ENCODE measurements around the gene FTH1.

GRCh38 chr11:61967924-61968757 is 707 bp upstream of the FTH1 start:
- TF ChIP-seq EP300 (conservative IDR thresholded peaks at IDR 0.05; ENCODE audit: poor library complexity, severe bottlenecking) (no peak), EZH2 (IDR thresholded peaks at IDR 0.05; ENCODE audit: borderline replicate concordance, insufficient read depth, low read length, poor library complexity, severe bottlenecking) (no peak), TAF1 (IDR thresholded peaks at IDR 0.05; ENCODE audit: low read depth) (no peak), POLR2AphosphoS5 (IDR thresholded peaks at IDR 0.05) (no peak), RAD21 (conservative IDR thresholded peaks at IDR 0.05) (no peak), SMC3 (conservative IDR thresholded peaks at IDR 0.05; ENCODE audit: poor library complexity) (no peak)
- TF ChIP-seq, protein P1, sequence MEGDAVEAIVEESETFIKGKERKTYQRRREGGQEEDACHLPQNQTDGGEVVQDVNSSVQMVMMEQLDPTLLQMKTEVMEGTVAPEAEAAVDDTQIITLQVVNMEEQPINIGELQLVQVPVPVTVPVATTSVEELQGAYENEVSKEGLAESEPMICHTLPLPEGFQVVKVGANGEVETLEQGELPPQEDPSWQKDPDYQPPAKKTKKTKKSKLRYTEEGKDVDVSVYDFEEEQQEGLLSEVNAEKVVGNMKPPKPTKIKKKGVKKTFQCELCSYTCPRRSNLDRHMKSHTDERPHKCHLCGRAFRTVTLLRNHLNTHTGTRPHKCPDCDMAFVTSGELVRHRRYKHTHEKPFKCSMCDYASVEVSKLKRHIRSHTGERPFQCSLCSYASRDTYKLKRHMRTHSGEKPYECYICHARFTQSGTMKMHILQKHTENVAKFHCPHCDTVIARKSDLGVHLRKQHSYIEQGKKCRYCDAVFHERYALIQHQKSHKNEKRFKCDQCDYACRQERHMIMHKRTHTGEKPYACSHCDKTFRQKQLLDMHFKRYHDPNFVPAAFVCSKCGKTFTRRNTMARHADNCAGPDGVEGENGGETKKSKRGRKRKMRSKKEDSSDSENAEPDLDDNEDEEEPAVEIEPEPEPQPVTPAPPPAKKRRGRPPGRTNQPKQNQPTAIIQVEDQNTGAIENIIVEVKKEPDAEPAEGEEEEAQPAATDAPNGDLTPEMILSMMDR (IDR thresholded peaks at IDR 0.05; ENCODE audit: poor library complexity, severe bottlenecking) = no peak
- TF ChIP-seq, protein P2, sequence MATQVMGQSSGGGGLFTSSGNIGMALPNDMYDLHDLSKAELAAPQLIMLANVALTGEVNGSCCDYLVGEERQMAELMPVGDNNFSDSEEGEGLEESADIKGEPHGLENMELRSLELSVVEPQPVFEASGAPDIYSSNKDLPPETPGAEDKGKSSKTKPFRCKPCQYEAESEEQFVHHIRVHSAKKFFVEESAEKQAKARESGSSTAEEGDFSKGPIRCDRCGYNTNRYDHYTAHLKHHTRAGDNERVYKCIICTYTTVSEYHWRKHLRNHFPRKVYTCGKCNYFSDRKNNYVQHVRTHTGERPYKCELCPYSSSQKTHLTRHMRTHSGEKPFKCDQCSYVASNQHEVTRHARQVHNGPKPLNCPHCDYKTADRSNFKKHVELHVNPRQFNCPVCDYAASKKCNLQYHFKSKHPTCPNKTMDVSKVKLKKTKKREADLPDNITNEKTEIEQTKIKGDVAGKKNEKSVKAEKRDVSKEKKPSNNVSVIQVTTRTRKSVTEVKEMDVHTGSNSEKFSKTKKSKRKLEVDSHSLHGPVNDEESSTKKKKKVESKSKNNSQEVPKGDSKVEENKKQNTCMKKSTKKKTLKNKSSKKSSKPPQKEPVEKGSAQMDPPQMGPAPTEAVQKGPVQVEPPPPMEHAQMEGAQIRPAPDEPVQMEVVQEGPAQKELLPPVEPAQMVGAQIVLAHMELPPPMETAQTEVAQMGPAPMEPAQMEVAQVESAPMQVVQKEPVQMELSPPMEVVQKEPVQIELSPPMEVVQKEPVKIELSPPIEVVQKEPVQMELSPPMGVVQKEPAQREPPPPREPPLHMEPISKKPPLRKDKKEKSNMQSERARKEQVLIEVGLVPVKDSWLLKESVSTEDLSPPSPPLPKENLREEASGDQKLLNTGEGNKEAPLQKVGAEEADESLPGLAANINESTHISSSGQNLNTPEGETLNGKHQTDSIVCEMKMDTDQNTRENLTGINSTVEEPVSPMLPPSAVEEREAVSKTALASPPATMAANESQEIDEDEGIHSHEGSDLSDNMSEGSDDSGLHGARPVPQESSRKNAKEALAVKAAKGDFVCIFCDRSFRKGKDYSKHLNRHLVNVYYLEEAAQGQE (IDR thresholded peaks at IDR 0.05; ENCODE audit: borderline replicate concordance) = no peak
